Upper lobe of left lung (tissue), 4 donors: ENCODE data around the gene DCLK1.

Experiments used
- CTCF ChIP-seq, 6 experiments: fragments of 450-650 bp in 4 of 6; fragments of 200-600 bp in 2 of 6; sonication (generic) in 2 of 6; IDR thresholded peaks; one replicate each; pipeline ENCODE4 v1.5.1; 2016 to 2019; ENCODE audit warnings: antibody characterized with exemption in 6 of 6
- POLR2AphosphoS5 ChIP-seq, 2 donors: sonication (generic); formaldehyde crosslinking; IDR thresholded peaks; one replicate each; pipeline ENCODE4 v1.5.1; 2017; ENCODE audit warnings: antibody characterized with exemption in 2 of 2

GRCh38 chr13:36130552-36131221 lies 495 bp downstream of the DCLK1 start:
- TF ChIP-seq CTCF (IDR thresholded peaks at IDR 0.05) (no peak), POLR2AphosphoS5 (IDR thresholded peaks at IDR 0.05) (no peak)
